HG03039 (cell line): ENCODE results near the gene MAP4K4.

Experiments
- ATAC-seq: cut with Tn5 transposase; IDR thresholded peaks from one replicate; pipeline ENCODE4 v1.9.1; 2021; ENCODE audit warnings: mild to moderate bottlenecking, moderate library complexity; ENCODE audit not compliant: unreplicated experiment

The MAP4K4 gene

GRCh38 chr2:101860782-101861181, 163.3 kb downstream of the MAP4K4 start:
- no peak for ATAC-seq

DNA sequence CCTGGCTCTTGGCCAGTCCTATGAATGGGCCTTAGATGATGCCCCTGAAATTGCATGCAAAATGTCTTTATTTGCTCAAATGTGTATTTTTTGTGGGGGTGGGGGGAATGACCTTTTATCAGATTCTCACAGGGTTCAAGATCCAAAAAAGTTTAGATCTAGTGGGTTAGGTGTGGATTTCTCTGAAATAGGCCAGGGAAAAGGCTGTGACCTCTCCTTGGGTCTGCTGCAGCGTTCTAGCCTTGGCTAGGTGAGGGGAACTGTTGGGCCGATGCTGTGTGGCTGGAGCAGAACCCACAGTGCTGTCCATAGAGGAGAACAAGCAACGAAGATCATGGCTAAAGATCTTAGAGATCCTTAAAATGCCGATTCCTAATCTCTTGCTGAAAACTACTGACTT, 163.9 kb downstream of the MAP4K4 start:
- no peak for ATAC-seq

DNA sequence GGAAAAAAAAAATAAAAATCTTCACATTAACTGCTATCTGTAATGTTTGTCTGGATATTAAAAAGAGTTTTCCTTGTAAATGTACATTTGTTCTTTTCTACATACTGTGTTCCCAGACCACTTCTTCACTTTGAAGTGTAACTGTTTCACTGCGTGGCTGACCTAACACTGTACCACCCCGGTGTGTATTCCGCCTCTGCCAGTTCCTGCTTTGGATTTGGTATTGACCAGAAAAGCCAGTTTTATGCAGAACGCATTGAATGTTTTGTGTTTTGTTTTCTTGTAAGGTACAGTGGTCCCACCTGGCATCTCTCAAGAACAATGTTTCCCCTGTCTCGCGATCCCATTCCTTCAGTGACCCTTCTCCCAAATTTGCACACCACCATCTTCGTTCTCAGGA, 166.0 kb downstream of the MAP4K4 start:
- ATAC-seq = no peak

DNA sequence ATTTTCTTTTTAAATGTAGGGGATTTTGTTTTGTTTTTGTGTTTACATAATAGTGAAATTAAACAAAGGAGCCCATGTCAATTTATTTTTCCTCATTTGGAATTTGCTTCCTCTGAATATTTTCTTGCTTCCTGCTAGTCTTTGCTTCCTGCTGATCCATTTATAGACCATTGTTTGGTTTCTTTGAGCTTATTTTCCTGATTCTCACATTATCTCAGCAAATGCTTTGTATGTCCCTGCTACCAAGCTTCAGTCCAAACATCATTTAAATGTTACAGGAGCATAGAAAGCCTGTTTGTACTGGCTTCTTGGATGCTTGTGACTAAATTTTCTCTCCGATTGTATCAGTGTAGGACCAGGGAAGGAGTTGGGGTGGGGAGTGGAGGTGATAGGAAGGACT, 166.9 kb downstream of the MAP4K4 start:
- ATAC-seq = no peak

GRCh38 chr2:101868525-101868924, 171.0 kb downstream of the MAP4K4 start:
- no peak for ATAC-seq

DNA sequence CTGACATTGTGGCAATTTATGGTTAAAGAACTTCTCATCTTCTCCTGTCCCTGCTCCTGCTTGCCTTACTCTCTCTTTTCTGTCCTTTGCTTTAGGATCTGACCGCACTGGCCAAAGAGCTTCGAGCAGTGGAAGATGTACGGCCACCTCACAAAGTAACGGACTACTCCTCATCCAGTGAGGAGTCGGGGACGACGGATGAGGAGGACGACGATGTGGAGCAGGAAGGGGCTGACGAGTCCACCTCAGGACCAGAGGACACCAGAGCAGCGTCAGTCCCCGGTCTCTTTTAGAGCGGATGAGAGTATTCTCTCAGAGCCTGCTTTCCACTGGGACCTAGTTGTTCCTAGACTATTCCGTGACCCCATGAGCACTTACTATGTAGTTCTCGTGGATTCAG, 172.0 kb downstream of the MAP4K4 start:
- no peak for ATAC-seq

- ATAC-seq = no peak
These were observed 172.9 kb downstream of the MAP4K4 start for GRCh38 chr2:101870444-101870843.

GRCh38 chr2:101871480-101871879, 174.0 kb downstream of the MAP4K4 start:
- no peak for ATAC-seq

GRCh38 chr2:101872480-101872879, 175.0 kb downstream of the MAP4K4 start:
- no peak for ATAC-seq

DNA sequence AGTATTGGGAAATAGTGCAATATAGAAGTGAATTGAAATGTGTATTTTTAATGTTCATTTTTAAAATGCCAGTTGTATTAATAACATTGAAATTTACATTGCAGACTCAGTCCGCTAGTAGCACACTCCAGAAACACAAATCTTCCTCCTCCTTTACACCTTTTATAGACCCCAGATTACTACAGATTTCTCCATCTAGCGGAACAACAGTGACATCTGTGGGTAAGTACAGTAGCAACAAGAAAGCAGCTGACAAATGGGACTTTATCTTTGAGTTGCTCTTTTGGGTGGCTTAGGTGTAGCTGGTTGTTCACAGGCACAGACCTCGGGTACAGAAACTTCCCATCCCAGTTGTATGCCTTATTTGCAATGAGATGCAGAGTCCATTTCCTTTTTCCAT, 176.0 kb downstream of the MAP4K4 start:
- no peak for ATAC-seq

GRCh38 chr2:101874069-101874468, 176.6 kb downstream of the MAP4K4 start:
- ATAC-seq = no peak

DNA sequence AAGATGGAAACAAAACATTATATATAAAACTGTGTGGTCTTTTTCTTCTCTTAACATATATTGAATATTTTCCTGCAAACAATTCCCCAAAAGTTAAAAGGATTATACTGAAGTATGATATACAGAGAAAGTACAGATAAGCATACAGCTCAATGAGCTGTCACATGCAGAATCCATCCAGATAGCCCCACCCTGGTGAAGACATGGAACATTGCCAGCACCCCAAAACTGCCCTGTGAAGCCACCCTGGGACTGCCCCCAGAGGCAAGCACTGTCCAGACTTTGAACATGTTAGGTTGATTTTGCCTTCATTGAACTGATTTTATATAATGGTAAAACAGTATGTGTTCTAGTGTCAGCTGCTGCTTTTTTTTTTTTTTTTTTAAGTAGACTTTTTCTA, 182.0 kb downstream of the MAP4K4 start:
- no peak for ATAC-seq

GRCh38 chr2:101881131-101881530, 183.6 kb downstream of the MAP4K4 start:
- no peak for ATAC-seq

DNA sequence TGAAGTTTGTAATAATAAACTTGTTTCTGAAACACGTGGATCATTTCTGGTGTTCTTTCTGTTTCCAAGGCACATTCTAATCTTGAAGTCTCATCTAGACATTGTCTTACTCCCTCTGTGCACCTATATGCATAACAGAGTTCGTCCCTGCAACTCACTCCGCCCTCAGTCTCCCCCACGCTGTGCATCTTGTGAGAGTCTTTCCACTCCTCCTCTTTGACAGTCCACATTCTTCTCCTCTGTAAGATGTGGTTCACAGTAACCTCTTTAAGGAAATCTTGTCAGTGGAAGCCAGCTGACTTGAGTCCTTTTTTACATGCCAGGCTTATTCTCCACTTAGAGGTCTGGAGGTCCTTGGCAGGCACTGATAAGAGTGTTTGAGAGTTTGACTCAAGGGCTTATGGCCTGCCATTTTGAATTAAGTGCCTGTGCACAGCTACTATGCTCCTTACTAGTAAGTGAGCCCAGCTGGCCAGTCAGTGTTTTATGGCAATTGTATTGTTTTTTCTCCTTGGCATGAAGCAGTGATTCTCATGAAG, 185.3 kb downstream of the MAP4K4 start:
- no peak for ATAC-seq

DNA sequence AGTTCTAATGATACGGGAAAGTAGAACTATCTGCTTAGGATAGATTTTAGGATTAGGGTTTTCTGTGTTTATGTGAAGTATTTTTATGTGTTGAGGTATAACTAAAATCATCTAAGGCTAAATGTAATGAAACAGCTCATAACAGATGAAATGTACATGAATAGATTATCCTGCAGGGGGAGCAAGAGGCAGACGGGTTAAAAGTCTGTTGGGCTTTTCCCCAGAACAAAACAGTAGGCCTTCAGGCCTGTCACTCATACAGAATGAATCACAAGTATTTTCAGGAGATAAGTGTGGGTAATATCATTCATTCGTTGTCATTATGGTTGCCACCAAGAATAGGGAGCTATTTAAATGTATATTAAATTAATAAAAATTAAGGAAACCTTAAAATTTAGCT, 186.4 kb downstream of the MAP4K4 start:
- ATAC-seq = peak; percentile 53

GRCh38 chr2:101884423-101884822, 186.9 kb downstream of the MAP4K4 start:
- ATAC-seq = no peak

DNA sequence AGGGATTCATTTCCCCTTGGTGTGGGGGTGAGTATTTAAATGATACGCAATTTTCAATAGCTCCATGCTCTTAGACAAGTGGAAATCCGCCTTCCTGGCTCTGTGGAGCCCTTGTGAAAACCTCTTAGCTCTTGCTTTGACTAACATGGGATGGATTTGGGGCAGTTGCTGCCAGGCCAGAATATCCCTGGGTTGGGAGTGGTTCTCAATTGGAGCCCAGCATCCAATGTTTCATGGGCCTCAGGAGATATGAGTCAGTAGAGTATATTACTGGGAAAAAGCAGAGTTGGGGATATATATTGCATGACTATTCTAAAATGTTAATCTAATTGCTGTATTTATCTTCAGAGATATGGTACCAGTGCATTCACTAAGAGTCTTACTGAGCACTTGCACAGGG, 189.8 kb downstream of the MAP4K4 start:
- ATAC-seq = no peak

- ATAC-seq = no peak
These were observed 192.1 kb downstream of the MAP4K4 start for GRCh38 chr2:101889460-101890098.

DNA sequence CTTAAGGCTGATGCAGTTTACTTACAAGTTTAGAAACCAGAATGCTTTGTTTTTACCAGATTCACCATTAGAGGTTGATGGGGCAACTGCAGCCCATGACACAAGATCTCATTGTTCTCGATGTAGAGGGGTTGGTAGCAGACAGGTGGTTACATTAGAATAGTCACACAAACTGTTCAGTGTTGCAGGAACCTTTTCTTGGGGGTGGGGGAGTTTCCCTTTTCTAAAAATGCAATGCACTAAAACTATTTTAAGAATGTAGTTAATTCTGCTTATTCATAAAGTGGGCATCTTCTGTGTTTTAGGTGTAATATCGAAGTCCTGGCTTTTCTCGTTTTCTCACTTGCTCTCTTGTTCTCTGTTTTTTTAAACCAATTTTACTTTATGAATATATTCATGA, 194.9 kb downstream of the MAP4K4 start:
- ATAC-seq = no peak

- no peak for ATAC-seq
These were observed 196.3 kb downstream of the MAP4K4 start for GRCh38 chr2:101893681-101894381.

GRCh38 chr2:101895039-101895438, 197.5 kb downstream of the MAP4K4 start:
- ATAC-seq = no peak

- ATAC-seq = no peak
These were observed 198.4 kb downstream of the MAP4K4 start for GRCh38 chr2:101895819-101896322.
